ENCODE measurements around the gene SLC7A1. TPM values are rescaled to one million over a fixed set of nuclear protein-coding genes. Genes with fewer than 3 reads are reported as not detected.

Gene SLC7A1
- total and polyA plus RNA-seq, 2 experiments from 2014 or later: 23.0 to 74.7 TPM

DNA sequence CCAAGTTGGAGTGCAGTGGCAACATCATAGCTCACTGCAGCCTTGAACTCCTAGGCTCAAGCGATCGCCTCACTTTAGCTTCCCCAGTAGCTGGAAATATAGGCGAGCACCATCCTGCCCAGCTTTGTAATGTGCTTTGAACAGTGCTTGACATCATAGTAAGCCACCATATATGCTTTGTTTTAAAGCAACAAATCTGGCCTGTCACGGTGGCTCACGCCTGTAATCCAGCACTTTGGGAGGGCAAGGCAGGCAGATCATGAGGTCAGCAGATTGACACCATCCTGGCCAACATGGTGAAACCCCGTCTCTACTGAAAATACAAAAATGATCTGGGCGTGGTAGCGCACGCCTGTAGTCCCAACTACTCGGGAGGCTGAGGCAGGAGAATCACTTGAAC, 1.8 kb upstream of the SLC7A1 start:
- Histone ChIP-seq H2AFZ (no peak overlapping the region), H3F3A (replicated peaks; ENCODE audit: low read depth) (peaks cover 5% of the 10 kb centered on the region; the same call in 1 of the 2 replicates), H3K27me3 (ENCODE audit: insufficient read depth) (peaks cover 8% of the 10 kb centered on the region; the same call in 1 of the 2 replicates), H3K4me1 (ENCODE audit: insufficient read depth) (peaks cover 18% of the 10 kb centered on the region), H3K9me2 (ENCODE audit: insufficient read depth) (no peaks in the 10 kb centered on the region), H3K4me3 (no peak overlapping the region), H3K36me3 (ENCODE audit: insufficient read depth) (no peaks in the 10 kb centered on the region), H3K4me2 (no peak overlapping the region), H3K27ac (ENCODE audit: low read depth) (no peak overlapping the region), H4K20me1 (replicated peaks; ENCODE audit: insufficient read depth) (peaks cover 14% of the 10 kb centered on the region), H3K79me2 (replicated peaks; ENCODE audit: insufficient read depth) (peaks cover 29% of the 10 kb centered on the region)
- Mint-ChIP-seq H3K36me3 (ENCODE audit: low read depth) (peaks cover 16% of the 10 kb centered on the region), H3K27me3 (ENCODE audit: insufficient read depth, low read depth, poor library complexity) (peaks cover 15% of the 10 kb centered on the region), H3K4me3 (no peak overlapping the region), H3K27ac (no peak overlapping the region), H3K4me1 (peaks cover 28% of the 10 kb centered on the region), H3K9me3 (no peaks in the 10 kb centered on the region)
- DNase-seq (ENCODE audit: low spot score): no peak
- ATAC-seq: no peak
- TF ChIP-seq EZH2phosphoT487 (IDR thresholded peaks at IDR 0.05; ENCODE audit: unreplicated experiment): no peak
- no peak for TF ChIP-seq ZNF114 (CRISPR knock-in tag; IDR thresholded peaks at IDR 0.05)
- no peak for TF ChIP-seq POLR2AphosphoS5 (IDR thresholded peaks at IDR 0.05; ENCODE audit: low read depth)
- TF ChIP-seq, protein P1, sequence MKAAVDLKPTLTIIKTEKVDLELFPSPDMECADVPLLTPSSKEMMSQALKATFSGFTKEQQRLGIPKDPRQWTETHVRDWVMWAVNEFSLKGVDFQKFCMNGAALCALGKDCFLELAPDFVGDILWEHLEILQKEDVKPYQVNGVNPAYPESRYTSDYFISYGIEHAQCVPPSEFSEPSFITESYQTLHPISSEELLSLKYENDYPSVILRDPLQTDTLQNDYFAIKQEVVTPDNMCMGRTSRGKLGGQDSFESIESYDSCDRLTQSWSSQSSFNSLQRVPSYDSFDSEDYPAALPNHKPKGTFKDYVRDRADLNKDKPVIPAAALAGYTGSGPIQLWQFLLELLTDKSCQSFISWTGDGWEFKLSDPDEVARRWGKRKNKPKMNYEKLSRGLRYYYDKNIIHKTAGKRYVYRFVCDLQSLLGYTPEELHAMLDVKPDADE (IDR thresholded peaks at IDR 0.05): no peak
- no peak for TF ChIP-seq EZH2 (IDR thresholded peaks at IDR 0.05; ENCODE audit: low read depth, unreplicated experiment)
- no peak for TF ChIP-seq NANOG (IDR thresholded peaks at IDR 0.05; ENCODE audit: borderline replicate concordance)
- no peak for TF ChIP-seq STAT1 (IDR thresholded peaks at IDR 0.05; ENCODE audit: unreplicated experiment)
- TF ChIP-seq, protein P2, sequence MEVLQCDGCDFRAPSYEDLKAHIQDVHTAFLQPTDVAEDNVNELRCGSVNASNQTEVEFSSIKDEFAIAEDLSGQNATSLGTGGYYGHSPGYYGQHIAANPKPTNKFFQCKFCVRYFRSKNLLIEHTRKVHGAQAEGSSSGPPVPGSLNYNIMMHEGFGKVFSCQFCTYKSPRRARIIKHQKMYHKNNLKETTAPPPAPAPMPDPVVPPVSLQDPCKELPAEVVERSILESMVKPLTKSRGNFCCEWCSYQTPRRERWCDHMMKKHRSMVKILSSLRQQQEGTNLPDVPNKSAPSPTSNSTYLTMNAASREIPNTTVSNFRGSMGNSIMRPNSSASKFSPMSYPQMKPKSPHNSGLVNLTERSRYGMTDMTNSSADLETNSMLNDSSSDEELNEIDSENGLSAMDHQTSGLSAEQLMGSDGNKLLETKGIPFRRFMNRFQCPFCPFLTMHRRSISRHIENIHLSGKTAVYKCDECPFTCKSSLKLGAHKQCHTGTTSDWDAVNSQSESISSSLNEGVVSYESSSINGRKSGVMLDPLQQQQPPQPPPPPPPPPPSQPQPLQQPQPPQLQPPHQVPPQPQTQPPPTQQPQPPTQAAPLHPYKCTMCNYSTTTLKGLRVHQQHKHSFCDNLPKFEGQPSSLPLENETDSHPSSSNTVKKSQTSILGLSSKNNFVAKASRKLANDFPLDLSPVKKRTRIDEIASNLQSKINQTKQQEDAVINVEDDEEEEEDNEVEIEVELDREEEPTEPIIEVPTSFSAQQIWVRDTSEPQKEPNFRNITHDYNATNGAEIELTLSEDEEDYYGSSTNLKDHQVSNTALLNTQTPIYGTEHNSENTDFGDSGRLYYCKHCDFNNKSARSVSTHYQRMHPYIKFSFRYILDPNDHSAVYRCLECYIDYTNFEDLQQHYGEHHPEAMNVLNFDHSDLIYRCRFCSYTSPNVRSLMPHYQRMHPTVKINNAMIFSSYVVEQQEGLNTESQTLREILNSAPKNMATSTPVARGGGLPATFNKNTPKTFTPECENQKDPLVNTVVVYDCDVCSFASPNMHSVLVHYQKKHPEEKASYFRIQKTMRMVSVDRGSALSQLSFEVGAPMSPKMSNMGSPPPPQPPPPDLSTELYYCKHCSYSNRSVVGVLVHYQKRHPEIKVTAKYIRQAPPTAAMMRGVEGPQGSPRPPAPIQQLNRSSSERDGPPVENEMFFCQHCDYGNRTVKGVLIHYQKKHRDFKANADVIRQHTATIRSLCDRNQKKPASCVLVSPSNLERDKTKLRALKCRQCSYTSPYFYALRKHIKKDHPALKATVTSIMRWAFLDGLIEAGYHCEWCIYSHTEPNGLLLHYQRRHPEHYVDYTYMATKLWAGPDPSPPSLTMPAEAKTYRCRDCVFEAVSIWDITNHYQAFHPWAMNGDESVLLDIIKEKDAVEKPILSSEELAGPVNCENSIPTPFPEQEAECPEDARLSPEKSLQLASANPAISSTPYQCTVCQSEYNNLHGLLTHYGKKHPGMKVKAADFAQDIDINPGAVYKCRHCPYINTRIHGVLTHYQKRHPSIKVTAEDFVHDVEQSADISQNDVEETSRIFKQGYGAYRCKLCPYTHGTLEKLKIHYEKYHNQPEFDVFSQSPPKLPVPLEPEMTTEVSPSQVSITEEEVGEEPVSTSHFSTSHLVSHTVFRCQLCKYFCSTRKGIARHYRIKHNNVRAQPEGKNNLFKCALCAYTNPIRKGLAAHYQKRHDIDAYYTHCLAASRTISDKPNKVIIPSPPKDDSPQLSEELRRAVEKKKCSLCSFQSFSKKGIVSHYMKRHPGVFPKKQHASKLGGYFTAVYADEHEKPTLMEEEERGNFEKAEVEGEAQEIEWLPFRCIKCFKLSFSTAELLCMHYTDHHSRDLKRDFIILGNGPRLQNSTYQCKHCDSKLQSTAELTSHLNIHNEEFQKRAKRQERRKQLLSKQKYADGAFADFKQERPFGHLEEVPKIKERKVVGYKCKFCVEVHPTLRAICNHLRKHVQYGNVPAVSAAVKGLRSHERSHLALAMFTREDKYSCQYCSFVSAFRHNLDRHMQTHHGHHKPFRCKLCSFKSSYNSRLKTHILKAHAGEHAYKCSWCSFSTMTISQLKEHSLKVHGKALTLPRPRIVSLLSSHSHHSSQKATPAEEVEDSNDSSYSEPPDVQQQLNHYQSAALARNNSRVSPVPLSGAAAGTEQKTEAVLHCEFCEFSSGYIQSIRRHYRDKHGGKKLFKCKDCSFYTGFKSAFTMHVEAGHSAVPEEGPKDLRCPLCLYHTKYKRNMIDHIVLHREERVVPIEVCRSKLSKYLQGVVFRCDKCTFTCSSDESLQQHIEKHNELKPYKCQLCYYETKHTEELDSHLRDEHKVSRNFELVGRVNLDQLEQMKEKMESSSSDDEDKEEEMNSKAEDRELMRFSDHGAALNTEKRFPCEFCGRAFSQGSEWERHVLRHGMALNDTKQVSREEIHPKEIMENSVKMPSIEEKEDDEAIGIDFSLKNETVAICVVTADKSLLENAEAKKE (CRISPR knock-in tag; IDR thresholded peaks at IDR 0.05): no peak
- no peak for TF ChIP-seq JUNB (IDR thresholded peaks at IDR 0.05; ENCODE audit: unreplicated experiment)
- TF ChIP-seq CREB1 (CRISPR knock-in tag; IDR thresholded peaks at IDR 0.05; ENCODE audit: low read depth): no peak
- TF ChIP-seq, protein P3, sequence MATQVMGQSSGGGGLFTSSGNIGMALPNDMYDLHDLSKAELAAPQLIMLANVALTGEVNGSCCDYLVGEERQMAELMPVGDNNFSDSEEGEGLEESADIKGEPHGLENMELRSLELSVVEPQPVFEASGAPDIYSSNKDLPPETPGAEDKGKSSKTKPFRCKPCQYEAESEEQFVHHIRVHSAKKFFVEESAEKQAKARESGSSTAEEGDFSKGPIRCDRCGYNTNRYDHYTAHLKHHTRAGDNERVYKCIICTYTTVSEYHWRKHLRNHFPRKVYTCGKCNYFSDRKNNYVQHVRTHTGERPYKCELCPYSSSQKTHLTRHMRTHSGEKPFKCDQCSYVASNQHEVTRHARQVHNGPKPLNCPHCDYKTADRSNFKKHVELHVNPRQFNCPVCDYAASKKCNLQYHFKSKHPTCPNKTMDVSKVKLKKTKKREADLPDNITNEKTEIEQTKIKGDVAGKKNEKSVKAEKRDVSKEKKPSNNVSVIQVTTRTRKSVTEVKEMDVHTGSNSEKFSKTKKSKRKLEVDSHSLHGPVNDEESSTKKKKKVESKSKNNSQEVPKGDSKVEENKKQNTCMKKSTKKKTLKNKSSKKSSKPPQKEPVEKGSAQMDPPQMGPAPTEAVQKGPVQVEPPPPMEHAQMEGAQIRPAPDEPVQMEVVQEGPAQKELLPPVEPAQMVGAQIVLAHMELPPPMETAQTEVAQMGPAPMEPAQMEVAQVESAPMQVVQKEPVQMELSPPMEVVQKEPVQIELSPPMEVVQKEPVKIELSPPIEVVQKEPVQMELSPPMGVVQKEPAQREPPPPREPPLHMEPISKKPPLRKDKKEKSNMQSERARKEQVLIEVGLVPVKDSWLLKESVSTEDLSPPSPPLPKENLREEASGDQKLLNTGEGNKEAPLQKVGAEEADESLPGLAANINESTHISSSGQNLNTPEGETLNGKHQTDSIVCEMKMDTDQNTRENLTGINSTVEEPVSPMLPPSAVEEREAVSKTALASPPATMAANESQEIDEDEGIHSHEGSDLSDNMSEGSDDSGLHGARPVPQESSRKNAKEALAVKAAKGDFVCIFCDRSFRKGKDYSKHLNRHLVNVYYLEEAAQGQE (IDR thresholded peaks at IDR 0.05; ENCODE audit: unreplicated experiment): no peak
- no peak for TF ChIP-seq ZNF331 (CRISPR knock-in tag; IDR thresholded peaks at IDR 0.05; ENCODE audit: low read depth)
